HG03442 (cell line): ENCODE data around the gene CLEC4M.

ENCODE experiments used
- ATAC-seq: cut with Tn5 transposase; IDR thresholded peaks from one replicate; pipeline ENCODE4 v1.9.1; 2021; ENCODE audit warnings: mild to moderate bottlenecking, moderate library complexity; ENCODE audit not compliant: unreplicated experiment

Gene CLEC4M

GRCh38 chr19:7762719-7763293 is at the start of gene CLEC4M:
TSS of gene CLEC4M (plus strand) at chr19:7763243. CDS start at chr19:7763267, 24 bp downstream.
- no peak for ATAC-seq

GRCh38 chr19:7715671-7716070 is 47.4 kb upstream of the CLEC4M start:
- no peak for ATAC-seq

- ATAC-seq: no peak
Observed at GRCh38 chr19:7716762-7717161, 46.3 kb upstream of the CLEC4M start.

GRCh38 chr19:7718668-7719067 is 44.4 kb upstream of the CLEC4M start:
- ATAC-seq: no peak

GRCh38 chr19:7720351-7720750 is 42.7 kb upstream of the CLEC4M start:
- no peak for ATAC-seq

- ATAC-seq: no peak
Observed at GRCh38 chr19:7722231-7722651, 40.8 kb upstream of the CLEC4M start.

- ATAC-seq: no peak
Observed at GRCh38 chr19:7725791-7726190, 37.3 kb upstream of the CLEC4M start.

- ATAC-seq: no peak
Observed at GRCh38 chr19:7729211-7729610, 33.8 kb upstream of the CLEC4M start.

- ATAC-seq: no peak
Observed at GRCh38 chr19:7729831-7730285, 33.2 kb upstream of the CLEC4M start.

GRCh38 chr19:7730286-7731217 is 32.5 kb upstream of the CLEC4M start:
- ATAC-seq: no peak

GRCh38 chr19:7731218-7731595 is 31.8 kb upstream of the CLEC4M start:
- no peak for ATAC-seq

GRCh38 chr19:7731615-7732014 is 31.4 kb upstream of the CLEC4M start:
- ATAC-seq: no peak

GRCh38 chr19:7732045-7732444 is 31.0 kb upstream of the CLEC4M start, which contains the start of gene CLEC4G:
TSS of gene CLEC4G (minus strand) at chr19:7732110. CDS start at chr19:7732102, 8 bp downstream.
- ATAC-seq: no peak

- ATAC-seq: no peak
Observed at GRCh38 chr19:7733376-7733775, 29.7 kb upstream of the CLEC4M start.

GRCh38 chr19:7734220-7735203 is 28.5 kb upstream of the CLEC4M start:
- no peak for ATAC-seq

- no peak for ATAC-seq
Observed at GRCh38 chr19:7736148-7736547, 26.9 kb upstream of the CLEC4M start.

- ATAC-seq: no peak
Observed at GRCh38 chr19:7737215-7737614, 25.8 kb upstream of the CLEC4M start.

GRCh38 chr19:7738023-7738422 is 25.0 kb upstream of the CLEC4M start:
- no peak for ATAC-seq

- ATAC-seq: no peak
Observed at GRCh38 chr19:7739211-7739755, 23.8 kb upstream of the CLEC4M start.

- ATAC-seq: no peak
Observed at GRCh38 chr19:7739801-7740681, 23.0 kb upstream of the CLEC4M start.
